ENCODE measurements around the gene ZNF497.
"Not testable (repeated sequence)": the region's sequence is repeated elsewhere in the genome, so short reads cannot be mapped to it uniquely, and the experiment has no call there.

Gene ZNF497

DNA sequence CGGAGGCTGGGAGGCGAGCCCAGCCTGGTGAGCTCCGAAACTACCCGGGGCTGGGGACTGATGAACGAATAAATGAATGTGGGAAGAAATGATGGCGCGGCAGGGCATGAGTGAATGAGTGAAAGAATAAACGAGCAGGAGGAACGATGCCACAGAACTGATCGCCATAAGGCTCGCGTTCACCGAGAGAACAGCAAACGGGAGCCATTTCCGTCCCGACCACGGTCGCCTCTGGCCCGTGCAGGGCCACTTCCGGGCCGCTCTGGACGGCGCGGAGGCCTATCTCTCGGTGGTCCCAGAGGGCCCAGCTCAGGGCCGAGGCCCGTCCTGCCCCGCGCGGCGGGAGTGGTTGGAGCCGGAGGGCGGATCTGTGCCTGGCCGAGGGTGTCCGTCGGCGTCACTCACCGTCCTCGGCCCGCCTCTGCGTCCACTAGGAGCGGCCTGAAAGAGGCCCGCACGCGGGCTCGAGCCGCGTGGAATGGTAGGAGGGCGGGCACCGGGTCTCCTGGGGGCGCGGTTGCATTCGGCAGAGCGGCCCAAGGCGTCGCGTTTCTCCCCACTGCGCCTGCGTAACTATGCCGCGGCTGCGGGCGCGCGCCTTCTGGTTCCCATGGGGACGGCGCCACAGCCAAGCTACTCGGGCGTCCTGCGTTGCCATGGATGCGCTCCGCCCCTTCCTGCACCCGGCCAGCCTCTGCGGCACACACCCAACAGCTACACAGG, at the start of gene ZNF497:
TSS of gene ZNF497 (minus strand) at position 480 of the 723 bp plus-strand sequence. CDS start 5,116 bp downstream, outside the sequence.
- DNase-seq (ENCODE audit: low read depth): peak; percentile 97
- H3K4me3 ChIP-seq (replicated peaks; ENCODE audit: low read depth, low read length): peak within 1 kb of the TSS; percentile 74
- TF ChIP-seq CTCF (IDR thresholded peaks at IDR 0.05; ENCODE audit: low read length, missing control alignments): no peak

- TF ChIP-seq CTCF (IDR thresholded peaks at IDR 0.05; ENCODE audit: low read length, missing control alignments): no peak
- H3K4me3 ChIP-seq (replicated peaks; ENCODE audit: low read depth, low read length): peak overlapping the region; percentile 91
- DNase-seq (ENCODE audit: low read depth): no peak
Observed at GRCh38 chr19:58409010-58409790, 46.6 kb upstream of the ZNF497 start.

- TF ChIP-seq CTCF (IDR thresholded peaks at IDR 0.05; ENCODE audit: low read length, missing control alignments): no peak
- peak within 1 kb of the TSS; percentile 91 for H3K4me3 ChIP-seq (replicated peaks; ENCODE audit: low read depth, low read length)
- DNase-seq (ENCODE audit: low read depth): peak; percentile 93
Observed at GRCh38 chr19:58408152-58409009, 45.8 kb upstream of the ZNF497 start, which contains the start of gene ZNF584. Gene ZNF584 (plus strand): TSS chr19:58408649. CDS start chr19:58409148, 499 bp downstream.

DNA sequence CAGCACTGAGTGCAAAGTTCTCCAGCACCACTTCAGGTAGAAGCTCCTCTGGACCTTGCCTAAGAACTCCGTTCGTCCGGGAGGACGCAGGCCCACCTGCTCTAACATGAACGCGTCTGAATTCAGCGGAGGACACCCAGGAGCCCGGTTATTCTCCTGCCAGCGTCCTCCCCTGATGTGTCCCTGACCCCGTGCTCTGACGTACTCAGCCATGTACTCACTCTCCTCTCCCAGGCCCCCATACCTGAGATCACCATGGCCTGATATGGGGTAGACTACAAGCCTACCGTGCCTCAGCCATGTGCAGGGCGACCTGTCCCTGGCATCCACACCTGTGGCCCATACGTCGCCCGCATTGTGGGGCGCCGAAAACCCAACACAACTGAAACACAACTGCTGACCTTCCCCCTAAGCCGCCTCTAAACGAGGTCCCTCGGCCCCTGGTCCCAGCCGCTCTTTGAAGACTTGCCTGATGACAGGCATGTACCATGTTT, 45.2 kb upstream of the ZNF497 start:
- DNase-seq (ENCODE audit: low read depth): no peak
- no peak for TF ChIP-seq CTCF (IDR thresholded peaks at IDR 0.05; ENCODE audit: low read length, missing control alignments)
- H3K4me3 ChIP-seq (replicated peaks; ENCODE audit: low read depth, low read length): peak overlapping the region; percentile 91

DNA sequence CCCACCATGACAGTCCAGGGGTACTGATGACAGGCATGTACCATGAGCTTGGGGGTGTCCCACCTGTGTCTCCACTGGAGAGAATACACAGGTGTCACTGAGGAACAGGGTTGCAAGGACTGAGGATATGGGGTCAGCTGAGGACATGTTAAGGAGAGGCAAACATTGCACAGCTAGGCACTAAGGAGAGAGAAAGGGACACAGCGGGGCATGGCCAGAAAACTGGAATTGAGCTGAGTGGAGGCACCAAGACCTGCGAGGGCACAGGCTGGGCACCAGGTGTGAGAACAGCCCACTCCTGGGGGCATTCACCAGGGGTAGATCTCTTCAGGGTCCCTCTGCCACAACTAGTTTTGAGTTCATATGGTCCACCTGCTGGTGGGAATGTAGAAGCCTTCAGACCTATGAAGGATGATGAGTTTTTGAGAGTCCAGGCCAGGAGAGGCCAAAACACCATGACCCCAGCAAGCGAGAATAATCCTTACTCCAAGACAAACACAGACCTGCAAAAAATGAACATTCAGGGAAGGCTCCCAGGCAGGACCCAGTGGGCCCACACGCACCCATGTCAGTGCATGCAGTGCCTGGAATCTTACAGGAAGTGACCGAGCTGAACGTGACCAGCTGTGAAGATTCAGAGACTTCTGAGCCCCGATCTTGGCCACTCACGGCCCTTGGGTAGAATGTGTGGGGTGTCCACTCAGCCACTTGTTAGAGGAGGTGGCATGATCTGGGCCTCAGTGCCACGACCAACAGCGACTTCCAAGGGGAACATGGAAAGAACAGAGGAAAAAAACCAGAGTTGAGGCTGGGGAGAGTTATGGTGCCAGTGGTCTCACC, 44.5 kb upstream of the ZNF497 start:
- no peak for DNase-seq (ENCODE audit: low read depth)
- peak; percentile 42 for TF ChIP-seq CTCF (IDR thresholded peaks at IDR 0.05; ENCODE audit: low read length, missing control alignments)
- peak overlapping the region; percentile 91 for H3K4me3 ChIP-seq (replicated peaks; ENCODE audit: low read depth, low read length)

- DNase-seq (ENCODE audit: low read depth); H3K4me3 ChIP-seq (replicated peaks; ENCODE audit: low read depth, low read length): not testable (repeated sequence)
Observed at GRCh38 chr19:58403920-58404478, 41.4 kb upstream of the ZNF497 start.

Measured in fibroblast of pulmonary artery (primary cell).